EL (cell line): ENCODE data around the gene ZSWIM4.
A peak's percentile ranks its signal among the peaks of the same experiment; 100 is the strongest.
"Not testable (repeated sequence)": the region's sequence is repeated elsewhere in the genome, so short reads cannot be mapped to it uniquely, and the experiment has no call there.

ENCODE experiments used
- DNase-seq: peaks from one replicate; pipeline ENCODE4 v3.0.0-alpha.2; 2016

ZSWIM4 gene

GRCh38 chr19:13778847-13779246 is 16.4 kb upstream of the ZSWIM4 start:
- no peak for DNase-seq

GRCh38 chr19:13779794-13780193 is 15.4 kb upstream of the ZSWIM4 start:
- DNase-seq, result not testable (repeated sequence)

DNA sequence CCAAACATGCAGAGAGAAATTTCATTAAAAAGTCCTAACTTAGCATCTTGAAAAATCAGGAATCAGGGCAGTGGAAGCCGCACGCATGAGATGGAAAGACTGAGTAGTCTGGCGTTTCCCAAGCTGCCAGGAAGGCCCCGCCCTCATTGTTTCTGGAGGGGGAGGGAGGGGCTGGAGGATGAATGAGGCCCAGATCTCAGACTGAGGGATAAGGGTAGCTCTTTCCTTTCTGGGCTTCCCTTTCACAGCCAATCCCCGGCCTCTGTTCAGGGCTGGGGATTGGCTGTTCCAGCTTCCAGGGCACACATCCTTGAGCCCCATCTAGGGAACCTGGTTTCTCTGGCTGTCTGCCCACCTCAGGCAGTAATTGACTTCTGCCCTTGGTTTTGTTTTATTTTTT is 13.7 kb upstream of the ZSWIM4 start:
- DNase-seq, result peak; percentile 86

DNA sequence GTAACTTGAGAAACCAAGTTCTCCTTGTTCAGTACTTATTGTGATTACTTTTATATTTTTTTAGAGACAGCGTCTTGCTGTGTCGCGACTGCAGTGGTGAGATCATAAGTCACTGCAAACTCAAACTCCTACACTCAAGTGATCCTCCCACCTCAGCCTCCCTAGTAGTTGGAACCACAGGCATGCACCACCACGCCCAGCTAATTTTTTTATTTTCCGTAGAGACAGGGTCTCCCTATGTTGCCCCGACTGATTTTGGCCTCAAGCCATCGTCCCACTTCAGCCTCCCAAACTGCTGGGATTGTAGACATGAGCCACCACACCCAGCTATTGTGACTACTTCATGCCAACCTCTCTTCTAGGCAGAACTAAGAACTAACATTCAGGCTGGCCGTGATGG is 12.7 kb upstream of the ZSWIM4 start:
- no peak for DNase-seq

- no peak for DNase-seq
Observed at GRCh38 chr19:13783565-13784500, 11.4 kb upstream of the ZSWIM4 start.

- peak; percentile 76 for DNase-seq
Observed at GRCh38 chr19:13784731-13785452, 10.4 kb upstream of the ZSWIM4 start.

GRCh38 chr19:13788991-13789390 is 6.3 kb upstream of the ZSWIM4 start:
- peak; percentile 70 for DNase-seq

GRCh38 chr19:13790354-13790753 is 4.9 kb upstream of the ZSWIM4 start:
- DNase-seq, result no peak

DNA sequence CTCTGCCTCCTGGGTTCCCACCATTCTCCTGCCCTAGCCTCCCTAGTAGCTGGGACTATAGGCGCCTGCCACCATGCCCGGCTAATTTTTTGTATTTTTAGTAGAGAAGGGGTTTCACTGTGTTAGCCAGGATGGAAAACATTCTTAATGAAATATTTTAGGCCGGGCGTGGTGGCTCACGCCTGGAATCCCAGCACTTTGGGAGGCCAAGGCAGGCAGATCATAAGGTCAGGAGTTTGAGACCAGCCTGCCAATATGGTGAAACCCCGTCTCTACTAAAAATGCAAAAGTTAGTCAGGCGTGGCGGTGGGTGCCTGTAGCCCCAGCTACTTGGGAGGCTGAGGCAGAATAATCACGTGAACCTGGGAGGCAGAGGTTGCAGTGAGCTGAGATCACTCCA is 1.9 kb upstream of the ZSWIM4 start:
- not testable (repeated sequence) for DNase-seq

DNA sequence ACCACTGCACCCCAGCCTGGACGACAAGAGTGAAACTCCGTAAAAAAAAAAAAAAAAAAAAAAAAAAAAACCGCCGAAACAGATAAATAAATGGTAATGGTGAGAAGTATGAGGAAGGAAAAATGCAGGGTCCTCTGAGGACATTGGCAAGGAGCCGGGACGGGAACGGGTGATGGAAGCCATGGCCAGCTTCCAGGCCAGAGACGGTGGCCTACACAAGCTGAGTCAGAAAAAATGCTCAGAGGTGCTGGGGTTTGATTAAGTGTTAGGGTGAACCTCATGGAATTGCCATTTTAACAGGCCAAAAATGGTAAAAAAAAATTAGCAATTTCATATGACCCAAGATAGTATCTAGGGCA is 866 bp upstream of the ZSWIM4 start:
- DNase-seq, result peak; percentile 97

GRCh38 chr19:13795595-13796300 is 505 bp downstream of the ZSWIM4 start:
- DNase-seq, result peak; percentile 52

GRCh38 chr19:13796301-13797057 is 1.2 kb downstream of the ZSWIM4 start:
- peak; percentile 98 for DNase-seq

DNA sequence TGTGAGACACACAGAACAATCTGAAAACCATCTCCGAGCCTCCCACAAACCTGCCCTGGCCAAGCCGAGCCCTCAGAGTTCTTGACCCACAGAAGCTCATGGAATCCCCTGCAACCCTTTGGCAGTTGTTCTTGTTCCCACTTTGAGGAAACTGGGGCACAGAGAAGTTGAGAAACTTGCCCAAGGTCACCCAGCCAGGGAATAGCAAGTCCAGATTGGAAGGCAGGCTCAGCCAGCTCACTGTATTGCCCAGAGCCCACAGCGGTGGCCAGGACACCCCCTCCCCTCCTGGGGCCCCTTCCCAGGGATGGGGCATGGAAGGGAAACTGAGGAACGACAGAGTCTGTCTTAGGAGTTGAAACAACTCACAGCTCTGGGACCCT is 1.8 kb downstream of the ZSWIM4 start:
- DNase-seq, result no peak

DNA sequence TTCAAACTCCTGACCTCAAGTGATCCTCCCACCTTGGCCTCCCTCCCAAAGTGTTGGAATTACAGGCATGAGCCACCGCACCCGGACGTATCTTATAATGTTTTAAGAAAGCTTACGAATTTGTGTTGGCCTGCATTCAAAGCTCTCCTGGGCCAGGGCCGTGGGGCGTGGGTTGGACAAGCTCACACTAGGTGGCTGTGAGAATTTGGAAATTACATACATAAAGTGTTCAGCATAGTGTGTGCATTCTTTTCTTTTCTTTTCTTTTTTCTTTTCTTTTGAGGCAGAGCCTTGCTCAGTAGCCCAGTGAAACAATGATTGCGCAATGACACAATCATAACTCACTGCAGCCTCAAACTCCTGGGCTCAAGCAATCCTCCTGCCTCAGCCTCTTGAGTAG is 2.6 kb downstream of the ZSWIM4 start:
- peak; percentile 74 for DNase-seq

DNA sequence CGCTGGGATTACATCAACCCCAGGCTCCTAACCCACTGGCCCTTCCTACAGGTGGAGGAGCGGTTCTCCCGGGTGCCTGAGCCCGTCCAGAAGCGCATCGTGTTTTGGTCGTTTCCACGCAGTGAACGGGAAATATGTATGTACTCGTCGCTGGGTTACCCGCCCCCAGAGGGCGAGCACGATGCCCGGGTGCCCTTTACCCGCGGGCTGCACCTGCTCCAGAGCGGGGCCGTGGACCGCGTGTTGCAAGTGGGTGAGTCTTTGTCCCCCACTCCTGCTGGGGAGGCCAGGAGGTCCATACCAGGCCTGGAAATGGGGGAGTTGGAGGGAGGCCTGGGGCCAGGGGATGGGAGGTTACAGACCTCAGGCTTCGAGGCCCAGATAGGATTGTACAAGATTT is 4.4 kb downstream of the ZSWIM4 start:
- DNase-seq, result no peak

- no peak for DNase-seq
Observed at GRCh38 chr19:13803038-13803437, 7.8 kb downstream of the ZSWIM4 start.

GRCh38 chr19:13804830-13805683 is 9.8 kb downstream of the ZSWIM4 start:
- DNase-seq, result no peak

GRCh38 chr19:13806728-13807127 is 11.5 kb downstream of the ZSWIM4 start:
- no peak for DNase-seq

GRCh38 chr19:13807421-13808021 is 12.3 kb downstream of the ZSWIM4 start:
- DNase-seq, result no peak

- DNase-seq, result no peak
Observed at GRCh38 chr19:13808856-13809255, 13.6 kb downstream of the ZSWIM4 start.

DNA sequence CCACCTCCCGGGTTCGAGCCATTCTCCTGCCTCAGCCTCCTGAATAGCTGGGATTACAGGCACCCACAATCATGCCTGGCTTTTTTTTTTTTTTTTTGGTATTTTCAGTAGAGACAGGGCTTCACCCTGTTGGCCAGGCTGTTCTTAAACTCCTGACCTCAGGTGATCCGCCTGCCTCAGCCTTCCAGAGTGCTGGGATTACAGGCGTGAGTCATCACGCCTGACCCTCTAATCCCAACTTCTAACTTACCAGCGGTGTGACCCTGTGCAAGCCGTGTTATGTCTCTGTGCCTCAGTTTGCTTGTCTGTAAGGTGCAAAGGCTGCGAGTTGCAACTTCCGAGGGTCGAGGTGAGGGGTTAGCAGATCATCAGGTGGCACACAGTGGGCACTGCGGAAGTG is 17.3 kb downstream of the ZSWIM4 start:
- DNase-seq, result no peak
